ENCODE measurements around the gene KRT31.

GRCh38 chr17:41386227-41386626, 11.2 kb downstream of the KRT31 start:
- TF ChIP-seq, protein P1, sequence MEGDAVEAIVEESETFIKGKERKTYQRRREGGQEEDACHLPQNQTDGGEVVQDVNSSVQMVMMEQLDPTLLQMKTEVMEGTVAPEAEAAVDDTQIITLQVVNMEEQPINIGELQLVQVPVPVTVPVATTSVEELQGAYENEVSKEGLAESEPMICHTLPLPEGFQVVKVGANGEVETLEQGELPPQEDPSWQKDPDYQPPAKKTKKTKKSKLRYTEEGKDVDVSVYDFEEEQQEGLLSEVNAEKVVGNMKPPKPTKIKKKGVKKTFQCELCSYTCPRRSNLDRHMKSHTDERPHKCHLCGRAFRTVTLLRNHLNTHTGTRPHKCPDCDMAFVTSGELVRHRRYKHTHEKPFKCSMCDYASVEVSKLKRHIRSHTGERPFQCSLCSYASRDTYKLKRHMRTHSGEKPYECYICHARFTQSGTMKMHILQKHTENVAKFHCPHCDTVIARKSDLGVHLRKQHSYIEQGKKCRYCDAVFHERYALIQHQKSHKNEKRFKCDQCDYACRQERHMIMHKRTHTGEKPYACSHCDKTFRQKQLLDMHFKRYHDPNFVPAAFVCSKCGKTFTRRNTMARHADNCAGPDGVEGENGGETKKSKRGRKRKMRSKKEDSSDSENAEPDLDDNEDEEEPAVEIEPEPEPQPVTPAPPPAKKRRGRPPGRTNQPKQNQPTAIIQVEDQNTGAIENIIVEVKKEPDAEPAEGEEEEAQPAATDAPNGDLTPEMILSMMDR (IDR thresholded peaks at IDR 0.05), result no peak
- TF ChIP-seq EZH2 (IDR thresholded peaks at IDR 0.05) (no peak), EZH2phosphoT487 (IDR thresholded peaks at IDR 0.05) (no peak)

All from neural progenitor cell (in vitro differentiated cells).